ENCODE results near the gene AP3B2. TPM values are rescaled to one million over a fixed set of nuclear protein-coding genes. Genes with fewer than 3 reads are reported as not detected.

Gene AP3B2
- total RNA-seq, 1 experiment from 2014 or later: 0.07 TPM

GRCh38 chr15:82647045-82647834 is 62.4 kb downstream of the AP3B2 start, which contains the start of gene CPEB1:
Gene CPEB1, minus strand, starts transcription at chr15:82647363. Its CDS starts 18,904 bp downstream, at chr15:82628459.
- H3K4me3 ChIP-seq (replicated peaks in 1 of 2; ENCODE audit: low read depth in 1 of 2, low read length in 2 of 2): no peak within 1 kb of the TSS
- H3K79me2 ChIP-seq (ENCODE audit: insufficient read depth, low read length): no peaks in the 10 kb centered on the region
- TF ChIP-seq POLR2AphosphoS5 (IDR thresholded peaks at IDR 0.05; ENCODE audit: low read depth, low read length) (no peak), SRF (IDR thresholded peaks at IDR 0.05; ENCODE audit: low read depth) (no peak), REST (IDR thresholded peaks at IDR 0.05; ENCODE audit: low read depth) (no peak)
- no peak within 1 kb of the TSS for H3K4me2 ChIP-seq (ENCODE audit: low read length)
- no peaks in the 10 kb centered on the region for H3K9me3 ChIP-seq (ENCODE audit: control insufficient read depth in 1 of 2, insufficient read depth in 1 of 2, low read depth in 1 of 2, low read length in 2 of 2)
- no peaks in the 10 kb centered on the region for H4K20me1 ChIP-seq (ENCODE audit: insufficient read depth)
- H3K36me3 ChIP-seq (ENCODE audit: control insufficient read depth in 1 of 2, insufficient read depth in 2 of 2, low read length in 2 of 2): no peaks in the 10 kb centered on the region
- intact Hi-C loops (cut with micrococcal nuclease): no loop called here
- CTCF ChIA-PET: no interaction called here
- no peak within 1 kb of the TSS for H3K9ac ChIP-seq (ENCODE audit: low read length)
- H3K27ac ChIP-seq (ENCODE audit: low read depth, low read length): no peak within 1 kb of the TSS
- RAD21 ChIA-PET (ENCODE audit: low non-redundant PET in 1 of 2, low total read pairs in 2 of 2, uncharacterized antibody in 2 of 2, unreplicated experiment in 2 of 2): no interaction called here
- 0 out of 4 replicates have a peak, but pooled peaks cover 0 to 7% of the 10 kb centered on the region in 2 experiments for H3K4me1 ChIP-seq (ENCODE audit: control insufficient read depth in 1 of 2, insufficient read depth in 2 of 2, low read length in 2 of 2)
- ATAC-seq (no peak), DNase-seq (ENCODE audit: low read depth, low spot score) (no peak)
- no TSS peak for BruUV-seq (replicated peaks)
- POLR2A ChIA-PET: no interaction called here
- H3K27me3 ChIP-seq (ENCODE audit: insufficient read depth, low read length): peaks cover 9% of the 10 kb centered on the region
- no peaks in the 10 kb centered on the region for H3K9me2 ChIP-seq (ENCODE audit: insufficient read depth)
- H2AFZ ChIP-seq (ENCODE audit: low read depth, low read length, poor library complexity, severe bottlenecking): no peak within 1 kb of the TSS

Data from HCT116 (cell line).